CD4-positive, alpha-beta T cell treated with Interleukin-17A for 4 hours (primary cell): ENCODE results near the gene CCDC187.

Experiments
- DNase-seq: peaks from one replicate; pipeline ENCODE4 v3.0.0-alpha.2; 2020; ENCODE audit warnings: mixed read lengths

Gene CCDC187

GRCh38 chr9:136265561-136266355 is 38.1 kb downstream of the CCDC187 start:
- no peak for DNase-seq

- no peak for DNase-seq
Measured at GRCh38 chr9:136264441-136265405, 39.2 kb downstream of the CCDC187 start.

GRCh38 chr9:136264031-136264430 is 39.9 kb downstream of the CCDC187 start:
- DNase-seq: no peak

DNA sequence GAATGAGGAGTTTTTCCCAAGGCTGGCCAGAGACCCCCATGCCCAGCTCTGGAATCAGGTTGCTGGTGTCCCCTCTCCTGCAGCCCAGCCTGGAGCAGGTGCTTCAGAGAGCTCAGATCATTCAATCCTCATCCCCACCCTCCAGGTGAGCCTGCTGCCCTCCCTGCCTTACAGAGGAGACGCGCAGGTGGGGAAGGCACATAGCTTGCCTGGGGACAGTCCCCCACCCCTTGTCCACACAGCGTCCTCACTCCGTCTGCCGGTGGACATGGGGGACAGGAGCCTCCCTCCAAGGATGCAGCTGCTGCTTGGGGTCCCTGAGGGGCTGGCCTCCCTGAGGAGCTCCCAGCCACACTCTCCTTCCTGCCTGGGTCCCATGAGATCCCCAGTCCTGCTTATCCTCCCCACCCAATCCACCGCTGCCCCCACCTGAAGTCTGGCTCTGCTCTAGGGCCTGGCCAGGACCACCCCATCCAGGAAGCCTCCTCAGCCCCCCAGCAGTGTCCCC is 41.2 kb downstream of the CCDC187 start:
- no peak for DNase-seq

- no peak for DNase-seq
Measured at GRCh38 chr9:136261686-136262430, 42.0 kb downstream of the CCDC187 start.

DNA sequence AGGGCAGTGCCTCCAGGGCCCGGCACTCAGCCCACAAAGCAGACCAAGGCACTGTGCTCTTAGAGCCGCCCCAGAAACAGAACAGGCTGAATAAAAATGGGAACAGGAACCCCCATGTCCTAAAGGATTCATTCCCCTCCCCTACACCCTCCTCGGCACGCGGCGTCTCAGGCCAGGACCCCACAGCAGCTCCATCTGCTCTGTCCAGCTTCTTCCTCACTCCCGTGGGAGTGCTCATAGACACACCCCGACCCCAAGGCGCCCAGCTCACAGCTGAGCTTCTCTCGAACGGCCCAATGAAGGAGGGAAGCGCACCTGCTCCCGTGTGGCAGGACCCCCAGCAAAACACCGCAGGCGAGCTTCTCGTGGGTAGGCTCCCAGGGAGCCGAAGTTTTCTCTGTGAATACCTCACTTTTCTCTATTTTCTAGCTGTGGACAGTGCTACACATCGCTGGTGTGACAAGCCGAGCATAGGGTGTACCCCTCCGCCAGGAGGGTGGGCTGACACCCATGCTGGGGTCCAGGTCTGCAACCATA is 42.9 kb downstream of the CCDC187 start:
- DNase-seq: no peak

- DNase-seq: no peak
Measured at GRCh38 chr9:136260521-136260920, 43.4 kb downstream of the CCDC187 start.

DNA sequence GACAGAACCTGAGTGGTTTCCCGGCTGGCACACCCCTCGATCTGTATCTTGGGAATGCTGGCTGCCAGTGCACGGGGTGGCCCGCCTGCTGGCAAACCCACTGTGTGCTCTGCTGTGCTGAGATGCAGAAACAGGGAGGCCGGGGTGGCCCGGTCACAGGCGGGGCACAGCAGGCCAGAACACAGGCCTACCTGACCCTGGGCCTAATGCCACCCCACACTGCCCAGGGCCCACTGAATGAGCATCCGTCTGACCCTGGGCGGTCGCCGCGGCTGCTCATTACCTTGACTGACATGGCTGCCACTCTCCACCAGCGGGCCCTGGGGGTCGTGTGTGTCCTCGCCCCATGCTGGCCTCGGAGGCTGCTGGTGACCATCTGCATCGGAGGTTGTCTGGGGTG is 44.1 kb downstream of the CCDC187 start:
- no peak for DNase-seq

- no peak for DNase-seq
Measured at GRCh38 chr9:136259517-136259813, 44.4 kb downstream of the CCDC187 start.

- DNase-seq: no peak
Measured at GRCh38 chr9:136258786-136259516, 44.9 kb downstream of the CCDC187 start.

DNA sequence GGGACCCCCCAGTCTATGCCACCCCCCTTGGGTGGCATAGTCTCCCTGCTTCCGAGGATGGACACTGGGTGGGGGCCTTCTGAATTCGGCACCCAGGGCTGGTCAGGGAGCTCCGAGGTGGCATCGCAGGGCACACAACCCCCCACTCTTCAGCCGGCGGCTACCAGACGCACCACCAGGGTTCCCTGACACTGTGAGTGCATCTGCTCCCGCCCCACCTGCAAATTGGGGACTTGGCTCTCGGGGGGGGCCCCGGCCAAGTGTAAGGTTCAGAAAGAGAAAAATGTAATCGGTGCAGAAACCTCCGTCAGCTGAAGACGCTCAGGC is 45.6 kb downstream of the CCDC187 start:
- no peak for DNase-seq

DNA sequence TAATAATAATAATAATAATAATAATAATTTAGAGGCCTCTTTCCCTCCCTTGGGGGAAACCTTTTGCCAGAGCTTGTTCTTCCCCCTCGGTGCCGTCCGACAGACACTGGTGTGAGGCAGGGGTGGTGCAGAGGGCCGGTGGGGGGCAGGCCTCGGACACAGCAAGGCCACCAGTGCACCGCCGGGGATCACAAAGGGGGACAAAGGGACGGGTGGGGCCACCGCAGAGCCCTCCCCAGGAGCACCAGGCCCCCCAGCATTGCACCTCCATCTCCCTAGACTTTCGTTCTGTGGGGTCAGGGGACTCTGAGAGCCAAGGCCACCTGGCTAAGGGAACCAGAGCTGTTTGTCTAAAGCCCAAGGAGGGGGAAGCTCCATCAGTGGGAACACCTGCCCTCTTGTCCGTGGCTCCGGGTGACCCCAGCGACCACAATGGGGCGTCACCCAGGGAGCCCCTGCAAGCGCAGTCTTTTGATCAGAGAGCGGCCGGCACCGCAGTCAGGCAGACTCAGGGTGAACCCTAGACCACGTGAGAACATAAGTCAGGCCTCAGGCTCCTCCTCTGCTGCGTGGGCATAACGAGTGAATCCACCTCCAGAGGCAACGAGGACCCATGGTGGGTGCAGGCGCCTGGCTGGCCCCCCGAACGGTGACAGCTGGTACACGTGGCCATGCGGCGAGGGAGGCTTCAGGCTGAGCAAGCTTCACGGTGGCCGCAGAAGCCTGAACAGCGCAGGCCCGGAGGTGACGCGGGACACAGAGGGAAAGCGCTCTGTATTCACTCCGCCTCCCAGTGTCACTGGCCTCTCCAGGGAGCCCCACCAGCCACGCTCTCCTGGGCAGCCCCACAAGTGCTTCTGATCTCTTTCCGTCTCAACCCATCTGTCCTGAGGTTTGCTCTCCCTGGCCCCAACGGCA is 46.3 kb downstream of the CCDC187 start:
- DNase-seq: no peak

DNA sequence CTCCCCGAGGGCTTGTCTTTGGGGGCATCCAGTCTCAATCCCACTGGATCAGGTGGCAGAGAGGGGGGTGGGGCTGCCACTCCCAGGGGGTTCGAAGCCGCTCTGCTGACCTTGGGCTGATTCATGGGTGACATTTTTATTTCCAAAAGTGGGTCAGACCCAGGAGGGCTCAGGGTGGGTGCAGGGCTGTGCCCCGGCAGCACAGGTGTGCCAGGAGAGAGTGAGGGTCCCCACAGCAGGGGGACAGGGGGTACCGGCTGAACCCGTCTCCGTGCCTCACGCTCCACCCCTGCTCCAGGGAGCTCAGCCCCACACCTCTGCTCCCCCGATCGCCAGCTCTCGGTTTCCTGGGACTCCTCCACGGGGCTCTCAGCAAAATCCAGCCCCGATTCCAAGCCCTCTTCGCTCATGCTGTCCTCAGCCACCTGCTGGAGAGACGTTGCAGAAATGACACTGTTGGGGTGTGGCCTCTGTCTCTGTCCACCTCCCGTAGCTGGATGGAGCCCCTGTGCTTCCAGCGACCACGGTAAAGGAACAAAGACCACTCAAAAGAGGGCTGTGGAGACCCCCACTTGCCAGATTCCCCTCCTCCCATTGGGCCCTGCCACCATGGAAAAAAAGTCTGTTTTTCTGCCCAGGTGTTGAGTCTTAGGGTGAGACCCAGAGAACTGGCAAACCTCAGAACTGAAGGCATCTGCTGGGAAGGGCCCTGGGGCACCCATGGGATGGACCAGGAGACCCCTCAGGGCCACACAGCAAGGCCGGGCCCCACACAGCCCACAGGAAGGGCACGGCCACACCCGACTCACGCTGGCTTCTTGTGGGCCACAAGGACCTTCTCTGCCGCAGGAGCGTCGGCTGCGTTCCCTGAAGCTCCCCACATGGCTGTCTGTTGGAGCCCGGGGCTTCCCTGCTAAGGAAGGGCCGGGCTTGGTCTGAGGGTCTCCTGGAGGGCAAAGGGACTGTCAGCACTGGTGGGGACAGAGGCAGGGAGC is 47.7 kb downstream of the CCDC187 start:
- no peak for DNase-seq

DNA sequence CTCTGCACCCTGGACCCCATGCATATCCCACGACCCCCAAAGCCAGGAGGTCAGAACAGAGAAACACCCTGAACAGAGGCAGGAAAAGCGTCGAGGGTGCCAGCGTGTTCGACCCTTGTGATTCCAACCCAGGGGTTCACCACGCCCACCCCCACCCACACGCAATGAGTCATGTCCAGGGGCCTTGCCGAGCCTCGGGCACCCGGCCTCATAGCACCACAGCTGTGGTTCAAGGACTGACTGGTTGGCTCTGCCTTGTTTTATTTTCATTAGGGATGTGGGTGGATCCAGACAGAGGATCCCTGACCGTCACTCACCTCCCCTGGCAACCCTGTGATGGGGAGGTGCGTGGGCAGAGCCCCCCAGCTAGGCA is 48.7 kb downstream of the CCDC187 start:
- DNase-seq: no peak

DNA sequence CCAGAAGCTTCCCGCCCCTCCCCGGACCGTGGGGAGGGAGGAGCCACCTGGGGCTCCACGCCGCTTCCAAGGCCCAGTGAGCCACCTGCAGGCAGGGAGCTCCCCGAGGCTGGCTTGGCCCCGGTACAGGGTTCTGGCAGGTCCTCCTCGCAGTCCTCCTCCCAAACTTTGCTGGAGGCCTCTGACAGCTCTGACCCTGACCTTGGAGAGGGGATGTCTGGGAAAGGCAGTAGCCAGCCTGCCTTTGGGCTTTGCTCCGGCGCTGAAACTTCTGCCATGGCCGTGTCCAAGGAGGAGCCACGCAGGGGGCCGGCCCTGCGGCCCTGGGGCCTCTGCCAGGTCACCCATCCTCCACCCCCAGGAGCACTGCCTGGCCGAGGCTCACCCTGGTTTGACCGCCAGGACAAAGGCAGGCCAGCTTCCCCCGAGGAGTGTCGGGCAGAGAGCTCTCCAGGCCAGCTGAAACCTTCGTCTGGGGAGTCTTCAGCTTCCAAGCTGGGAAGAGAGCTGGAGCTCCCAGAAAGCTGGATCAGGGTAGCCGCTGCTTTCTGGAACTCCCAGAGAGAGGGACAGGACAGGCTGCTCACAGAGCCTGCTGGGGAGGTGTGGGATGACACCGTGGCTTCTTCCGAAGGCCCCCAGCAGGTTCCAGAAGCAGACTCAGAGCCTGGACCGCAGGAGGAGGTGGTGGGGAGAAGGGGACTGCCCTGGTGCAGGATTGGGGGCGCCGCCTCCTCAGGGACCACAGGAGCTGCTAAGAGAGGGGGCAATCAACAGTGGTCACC is 49.3 kb downstream of the CCDC187 start:
- no peak for DNase-seq

DNA sequence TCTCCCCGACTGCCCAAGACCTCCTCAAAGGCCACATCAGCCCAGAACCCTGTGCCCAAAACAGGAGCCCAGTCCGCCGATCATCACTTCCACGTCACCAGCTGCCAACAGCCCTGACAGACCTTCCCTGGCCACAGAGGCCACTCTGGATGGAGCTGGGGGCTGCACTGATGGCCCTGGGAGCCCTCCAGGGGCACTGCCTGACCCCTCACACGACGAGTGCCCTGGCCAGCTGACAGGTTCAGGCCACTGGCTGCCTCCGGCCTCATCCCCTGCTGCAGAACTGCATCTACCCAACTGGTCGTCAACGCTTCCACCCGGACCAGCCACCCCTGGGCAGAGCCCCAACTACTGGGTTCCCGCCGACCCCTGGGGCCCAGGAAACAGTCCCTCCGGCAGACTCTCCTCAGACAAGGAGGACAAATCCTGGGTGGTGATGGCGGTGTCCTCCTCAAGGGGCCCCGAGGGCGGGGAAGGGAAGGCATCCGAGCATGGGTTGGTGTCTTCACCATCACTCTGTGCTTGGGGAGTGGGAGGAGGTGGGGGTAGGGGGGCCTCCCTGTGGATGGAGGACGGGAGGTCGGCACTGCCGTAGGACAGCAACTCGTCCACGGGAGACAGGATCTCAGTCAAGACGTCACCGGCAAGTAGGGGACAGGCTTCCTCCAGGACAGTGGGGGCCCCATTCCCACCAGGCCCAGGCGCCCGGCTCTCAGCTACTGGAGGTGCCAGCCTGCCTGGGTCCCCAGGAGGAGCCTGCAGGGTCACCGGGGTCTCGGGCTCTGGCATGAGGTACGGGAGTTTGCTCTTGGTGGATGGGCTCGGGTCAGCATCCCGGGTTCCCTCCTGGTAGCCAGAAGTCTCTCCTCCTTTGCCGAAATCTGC is 50.4 kb downstream of the CCDC187 start:
- no peak for DNase-seq

- no peak for DNase-seq
Measured at GRCh38 chr9:136252846-136253245, 51.0 kb downstream of the CCDC187 start.

DNA sequence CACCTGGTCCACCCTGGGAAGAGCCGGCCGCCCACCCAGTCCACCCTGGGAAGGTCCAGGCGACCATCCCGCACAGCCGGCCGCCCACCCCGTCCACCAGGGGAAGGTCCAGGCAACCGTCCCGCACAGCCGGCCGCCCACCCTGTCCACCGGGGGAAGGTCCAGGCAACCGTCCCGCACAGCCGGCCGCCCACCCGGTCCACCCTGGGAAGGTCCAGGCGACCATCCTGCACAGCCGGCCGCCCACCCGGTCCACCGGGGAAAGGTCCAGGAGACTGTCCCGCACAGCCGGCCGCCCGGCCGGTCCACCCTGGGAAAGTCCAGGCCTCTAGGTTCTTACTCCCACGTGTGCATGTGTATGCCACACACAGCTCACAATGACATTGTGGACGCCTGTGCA is 51.6 kb downstream of the CCDC187 start:
- DNase-seq: no peak
